Activated gamma-delta T cell treated with Interleukin-2 at 50 U/mL for 16 hours (primary cell): ENCODE results near the gene TANC2.
"Not testable (repeated sequence)": the region's sequence is repeated elsewhere in the genome, so short reads cannot be mapped to it uniquely, and the experiment has no call there.

Source experiments
- DNase-seq: peaks from one replicate; pipeline ENCODE4 v3.0.0-alpha.2; 2020

TANC2 gene

DNA sequence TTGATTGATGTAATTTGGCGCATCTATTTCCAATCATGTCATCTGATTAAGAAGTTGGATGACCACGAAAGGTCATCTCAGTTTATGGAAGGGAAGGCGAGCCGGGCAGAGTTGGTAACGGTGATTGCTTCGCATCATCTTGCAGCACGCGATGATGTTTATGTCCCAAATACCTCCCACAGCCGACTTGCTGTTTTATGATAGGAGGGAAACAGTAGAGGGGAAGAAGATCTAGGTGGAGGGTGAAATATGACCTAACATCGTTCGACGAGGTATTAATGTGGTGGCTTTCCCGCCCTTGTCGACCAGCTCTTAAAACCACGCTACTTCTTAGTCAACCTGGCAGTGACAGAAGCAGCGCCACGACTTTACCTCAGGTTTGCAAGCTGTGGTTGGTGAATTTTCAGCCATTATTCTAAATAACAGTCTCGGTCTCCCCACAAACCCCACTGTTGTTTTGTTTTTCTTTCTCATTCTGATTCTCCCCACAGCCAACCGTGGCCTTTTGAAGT lies 805 bp upstream of the TANC2 start:
- DNase-seq: no peak

- DNase-seq: peak; percentile 63
These were observed 580 bp downstream of the TANC2 start for GRCh38 chr17:62966426-62967204.

DNA sequence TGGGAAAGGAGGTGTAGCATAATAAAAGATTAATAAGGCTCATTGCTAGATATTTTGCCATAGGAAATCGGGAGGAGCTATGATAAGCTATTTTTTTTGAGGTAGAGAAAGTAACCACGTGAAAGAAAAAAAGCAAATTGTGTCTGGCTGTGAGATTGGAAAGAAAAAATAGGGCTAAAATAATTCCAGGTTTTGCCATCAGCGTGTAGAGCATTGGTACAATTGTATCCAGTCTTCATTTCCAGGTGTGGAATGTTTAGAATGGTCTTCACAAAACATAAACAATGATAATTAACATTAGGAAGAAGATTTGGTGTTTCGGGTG lies 1.1 kb downstream of the TANC2 start:
- DNase-seq: no peak

DNA sequence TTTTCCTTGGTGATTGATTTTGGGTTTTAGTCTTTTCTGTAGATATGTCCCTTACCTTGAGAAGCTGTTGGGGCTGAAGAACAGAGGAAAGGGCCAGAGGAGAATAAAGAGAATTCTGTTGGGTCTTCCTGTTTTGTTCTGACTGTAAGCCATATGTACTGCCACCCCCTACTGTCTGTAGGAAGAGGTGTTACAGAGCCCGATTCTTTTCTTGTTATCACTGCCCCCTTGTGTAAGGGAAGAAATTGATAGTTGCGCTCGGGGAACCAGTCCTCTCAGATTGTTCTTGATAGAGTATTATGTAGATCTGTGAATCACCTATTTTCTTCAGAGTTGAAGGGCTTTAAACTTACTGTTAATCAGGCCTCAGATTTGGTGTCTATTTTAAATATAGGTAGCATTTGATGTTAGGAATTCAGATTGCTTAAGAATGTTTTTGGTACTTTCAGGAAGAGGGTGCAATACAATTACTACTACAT lies 2.4 kb downstream of the TANC2 start:
- peak; percentile 45 for DNase-seq

GRCh38 chr17:62970610-62971009 lies 4.6 kb downstream of the TANC2 start:
- no peak for DNase-seq

DNA sequence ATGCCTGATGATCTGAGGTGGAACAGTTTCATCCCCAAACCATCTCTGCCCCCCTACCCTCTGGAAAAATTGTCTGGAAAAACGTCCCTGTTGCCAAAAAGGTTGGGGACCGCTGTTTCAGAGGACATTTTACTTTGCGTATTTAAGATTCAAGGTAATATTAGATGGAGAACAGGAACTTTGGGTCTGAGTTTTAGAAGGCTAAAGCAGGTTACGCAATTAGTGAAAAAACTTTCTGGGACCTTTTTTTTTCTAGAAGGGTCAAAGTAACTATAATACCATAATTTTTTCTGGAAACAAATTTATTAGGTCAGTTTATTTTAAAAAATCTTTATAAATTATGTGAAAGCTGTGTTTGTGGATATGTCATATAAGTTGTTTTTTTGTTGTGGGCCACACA lies 5.8 kb downstream of the TANC2 start:
- no peak for DNase-seq

GRCh38 chr17:62974788-62975187 lies 8.8 kb downstream of the TANC2 start:
- DNase-seq: no peak

DNA sequence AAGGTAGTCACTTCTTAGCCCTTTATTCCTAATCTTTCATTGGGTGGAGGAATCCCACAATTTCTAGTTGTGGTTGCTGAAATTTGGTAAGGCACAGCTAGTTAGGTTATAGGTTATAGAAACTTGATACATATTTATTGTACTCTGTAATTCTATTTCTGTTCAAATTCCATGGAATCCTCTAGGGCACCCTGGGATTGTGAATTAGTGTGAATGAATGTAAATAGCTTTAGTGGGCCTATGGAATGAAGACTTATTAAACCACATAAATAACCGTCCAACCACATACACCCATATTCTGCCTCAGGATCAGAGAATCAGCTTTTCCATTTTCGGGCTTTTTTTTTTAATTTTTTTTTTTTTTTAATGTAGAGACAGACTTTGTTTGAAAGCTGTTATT lies 9.2 kb downstream of the TANC2 start:
- no peak for DNase-seq

GRCh38 chr17:62976643-62977231 lies 10.7 kb downstream of the TANC2 start:
- not testable (repeated sequence) for DNase-seq

- no peak for DNase-seq
These were observed 14.8 kb downstream of the TANC2 start for GRCh38 chr17:62980842-62981241.

- DNase-seq: no peak
These were observed 15.9 kb downstream of the TANC2 start for GRCh38 chr17:62981933-62982332.

GRCh38 chr17:62984801-62985200 lies 18.8 kb downstream of the TANC2 start:
- no peak for DNase-seq

DNA sequence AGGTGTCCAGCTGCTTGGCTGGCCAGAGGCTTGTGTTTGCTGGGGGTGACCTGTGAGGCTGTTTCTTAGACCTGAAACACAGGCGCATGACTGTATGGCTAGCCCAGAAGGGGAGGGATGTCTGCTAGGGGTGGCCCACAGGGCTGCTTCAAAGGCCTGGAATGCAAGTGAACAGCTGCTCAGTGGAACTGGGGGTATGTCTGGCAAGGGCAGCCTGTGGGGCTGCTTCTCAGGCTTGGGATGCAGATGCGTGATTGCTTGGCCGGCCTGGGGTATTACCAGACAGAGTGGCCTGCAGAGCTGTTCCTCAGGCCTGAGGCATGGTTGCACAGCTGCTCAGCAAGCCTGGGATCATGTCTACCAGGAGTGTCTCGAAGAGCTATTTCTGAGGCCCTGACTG lies 20.5 kb downstream of the TANC2 start:
- no peak for DNase-seq

DNA sequence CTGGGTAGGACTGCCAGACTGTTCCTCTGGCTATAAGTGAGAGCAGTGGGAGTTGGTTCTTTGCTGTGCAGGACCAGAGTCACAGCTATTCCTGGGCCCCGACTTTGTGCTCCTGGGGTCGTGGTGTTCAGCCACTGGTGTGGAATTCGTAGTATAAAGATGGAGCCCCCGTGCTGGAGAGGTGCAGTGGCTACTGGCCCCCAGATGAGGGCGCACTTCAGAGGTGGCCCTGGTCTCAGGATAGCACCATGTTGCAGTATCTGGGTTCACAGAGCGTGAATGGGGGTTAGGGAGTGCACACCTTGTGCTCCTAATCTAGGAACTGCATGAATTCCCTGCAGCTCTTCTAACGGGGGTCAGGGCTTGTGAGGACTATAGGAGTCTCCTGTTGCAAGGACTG lies 21.1 kb downstream of the TANC2 start:
- no peak for DNase-seq

- DNase-seq: no peak
These were observed 23.5 kb downstream of the TANC2 start for GRCh38 chr17:62989501-62989900.

GRCh38 chr17:62994931-62995330 lies 28.9 kb downstream of the TANC2 start:
- DNase-seq: no peak

GRCh38 chr17:62995377-62995885 lies 29.4 kb downstream of the TANC2 start:
- no peak for DNase-seq

DNA sequence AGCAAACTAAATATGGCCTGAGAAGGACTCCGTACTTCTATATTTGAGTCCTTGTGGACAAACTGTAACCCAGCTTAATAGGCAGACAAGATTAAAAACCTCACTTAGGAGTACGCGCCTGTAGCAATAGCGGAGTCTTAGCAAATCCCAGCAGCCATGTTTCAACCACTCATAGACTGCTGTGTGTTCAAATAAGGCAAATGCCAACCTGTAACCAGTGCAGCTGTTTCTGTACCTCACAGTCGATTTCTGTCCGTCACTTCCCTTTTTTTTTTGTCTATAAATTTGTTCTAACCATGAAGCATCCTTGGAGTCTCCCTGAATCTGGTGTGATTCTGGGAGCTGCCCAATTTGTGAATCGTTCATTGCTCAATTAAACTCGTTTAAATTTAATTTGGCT lies 30.2 kb downstream of the TANC2 start:
- DNase-seq: no peak

DNA sequence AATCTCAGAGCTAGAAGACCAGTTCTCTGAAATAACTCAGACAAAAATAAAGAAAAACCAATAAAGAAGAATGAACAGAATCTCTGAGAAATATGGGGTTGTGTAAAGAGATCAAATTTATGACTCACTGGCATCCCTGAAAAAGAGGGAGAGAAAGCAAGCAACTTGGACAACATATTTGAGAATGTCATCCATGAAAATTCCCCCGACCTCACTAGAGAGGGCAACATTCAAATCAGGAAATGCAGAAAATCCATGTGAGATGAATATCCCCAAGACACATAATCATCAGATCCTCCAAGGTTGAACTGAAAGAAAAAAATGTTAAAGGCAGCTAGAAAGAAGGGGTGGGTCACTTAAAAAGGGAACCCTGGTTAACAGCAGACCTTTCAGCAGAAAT lies 32.1 kb downstream of the TANC2 start:
- DNase-seq: no peak

GRCh38 chr17:62998665-62999393 lies 32.8 kb downstream of the TANC2 start:
- DNase-seq: no peak

DNA sequence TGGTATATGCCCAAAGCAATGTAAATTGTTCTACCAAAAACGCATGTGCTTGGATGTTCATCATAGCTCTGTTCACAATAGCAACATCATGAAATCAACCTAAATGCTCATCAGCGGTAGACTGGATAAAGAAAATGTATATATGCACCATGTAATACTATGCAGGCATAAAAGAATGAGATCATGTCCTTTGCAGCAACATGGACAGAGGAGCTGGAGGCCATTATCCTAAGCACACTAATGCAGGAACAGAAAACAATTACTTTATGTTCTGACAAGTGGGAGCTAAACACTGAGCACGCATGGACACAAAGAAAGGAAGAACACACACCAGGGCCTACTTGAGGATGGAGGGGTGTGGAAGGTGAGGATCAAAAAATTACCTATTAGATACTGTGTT lies 33.7 kb downstream of the TANC2 start:
- DNase-seq: no peak

DNA sequence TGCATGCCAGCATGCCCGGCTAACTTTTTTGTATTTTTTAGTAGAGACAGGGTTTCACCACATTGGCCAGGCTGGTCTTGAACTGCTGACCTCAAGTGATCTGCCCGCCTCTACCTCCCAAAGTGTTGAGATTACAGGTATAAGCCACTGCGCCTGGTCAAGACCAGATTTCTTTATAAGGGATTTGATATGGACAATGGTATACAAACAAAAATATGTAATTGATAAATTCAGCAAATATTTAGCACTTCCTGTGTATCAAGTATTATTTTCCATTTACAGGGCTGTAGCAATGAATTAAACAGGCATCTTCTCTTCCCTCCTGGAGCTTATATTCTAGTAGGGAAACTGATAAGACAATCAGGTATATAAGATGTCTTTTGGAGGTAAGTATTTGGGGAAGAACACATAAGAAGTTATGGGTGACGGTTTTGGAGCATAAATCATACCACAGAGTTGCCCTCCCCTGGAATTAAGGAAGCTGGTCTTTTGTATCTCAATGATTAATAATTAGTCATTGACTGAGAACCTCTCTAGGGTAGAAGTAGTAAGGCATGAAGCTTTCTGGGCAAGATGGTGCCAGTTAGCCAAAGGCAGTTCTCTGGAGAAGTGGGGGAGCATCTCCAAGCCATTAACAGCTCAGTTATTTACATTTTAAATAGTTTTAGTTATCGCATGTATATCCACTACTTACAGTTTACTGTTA lies 35.8 kb downstream of the TANC2 start:
- no peak for DNase-seq

- DNase-seq: no peak
These were observed 36.6 kb downstream of the TANC2 start for GRCh38 chr17:63002625-63003024.
